Neural cell (in vitro differentiated cells): Measurements from ENCODE around the gene PPP1R12B.

ENCODE experiments used
- CTCF ChIP-seq: fragments of 450-650 bp; IDR thresholded peaks from 2 replicates; pipeline ENCODE4 v1.5.1; 2014; ENCODE audit warnings: antibody characterized with exemption, mild to moderate bottlenecking, moderate library complexity; ENCODE audit not compliant: poor library complexity, severe bottlenecking
- EP300 ChIP-seq: fragments of 450-650 bp; conservative IDR thresholded peaks from 2 replicates; pipeline ENCODE4 v1.6.1; 2014; ENCODE audit warnings: antibody characterized with exemption, mild to moderate bottlenecking, moderate library complexity; ENCODE audit not compliant: poor library complexity, severe bottlenecking
- EZH2 ChIP-seq: fragments of 200-600, 300-800 bp; shearing (Covaris generic), sonication (generic); IDR thresholded peaks from 2 replicates; pipeline ENCODE4 v1.6.1; 2014; ENCODE audit warnings: antibody characterized with exemption, low read length, borderline replicate concordance, mild to moderate bottlenecking; ENCODE audit not compliant: insufficient read depth, poor library complexity, severe bottlenecking
- MXI1 ChIP-seq: fragments of 450-650 bp; conservative IDR thresholded peaks from 2 replicates; pipeline ENCODE4 v1.6.1; 2014; ENCODE audit warnings: antibody characterized with exemption, mild to moderate bottlenecking; ENCODE audit not compliant: poor library complexity, severe bottlenecking
- POLR2AphosphoS5 ChIP-seq: IDR thresholded peaks from 2 replicates; pipeline ENCODE4 v1.6.1; 2012
- REST ChIP-seq: IDR thresholded peaks from 2 replicates; pipeline ENCODE4 v1.6.1; 2012; ENCODE audit warnings: borderline replicate concordance
- TAF1 ChIP-seq: IDR thresholded peaks from 2 replicates; pipeline ENCODE4 v1.6.1; 2012; ENCODE audit warnings: low read depth

- TF ChIP-seq POLR2AphosphoS5 (no peak), EZH2 (no peak), CTCF (no peak), TAF1 (no peak), REST (no peak), EP300 (no peak), MXI1 (no peak)
These were observed 236.4 kb downstream of the PPP1R12B start for GRCh38 chr1:202584707-202585589.
